ENCODE results near the gene RPAP3.

The RPAP3 gene

GRCh38 chr12:47741340-47741703 is 35.5 kb upstream of the RPAP3 start:
- DNase-seq: peak; percentile 27 to 59

DNA sequence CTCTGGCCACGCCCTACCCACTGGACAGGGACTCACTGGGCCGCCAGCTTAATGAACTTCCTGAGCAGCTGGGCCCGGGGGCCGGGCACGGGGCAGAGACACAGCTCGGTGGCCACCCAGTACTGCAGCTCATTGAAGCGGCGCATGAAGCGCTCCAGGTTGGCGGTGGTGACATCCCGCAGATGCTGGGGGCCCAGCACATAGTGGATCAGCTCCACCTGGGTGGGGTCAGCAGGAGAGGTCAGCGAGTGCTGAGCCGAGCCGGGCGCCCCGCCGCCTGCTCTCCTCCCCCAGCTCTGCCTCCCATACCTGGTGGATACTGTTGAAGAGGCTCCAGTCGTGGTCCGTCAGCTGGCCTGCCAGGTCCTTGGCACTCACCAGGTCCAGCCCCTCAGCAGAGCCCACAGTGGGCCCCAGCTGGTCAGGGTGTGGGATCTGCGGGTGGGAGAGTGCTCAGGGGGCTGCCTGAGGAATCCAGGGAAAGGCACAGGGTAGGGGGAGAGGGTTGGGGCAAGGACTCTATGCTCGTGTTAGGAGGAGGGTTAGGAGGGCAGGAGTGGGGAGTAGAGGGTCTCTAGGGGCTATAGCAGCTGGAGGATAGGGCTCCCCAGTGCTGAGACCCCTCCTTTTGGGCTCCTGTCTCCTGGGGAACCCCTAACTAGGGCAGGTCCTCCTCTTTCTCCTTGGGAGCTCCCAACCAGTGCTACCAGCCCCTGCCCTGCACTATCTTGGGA is 34.9 kb upstream of the RPAP3 start:
- no peak for DNase-seq

GRCh38 chr12:47739979-47740378 is 34.1 kb upstream of the RPAP3 start:
- no peak for DNase-seq

- DNase-seq: no peak
Measured at GRCh38 chr12:47739297-47739696, 33.5 kb upstream of the RPAP3 start.

DNA sequence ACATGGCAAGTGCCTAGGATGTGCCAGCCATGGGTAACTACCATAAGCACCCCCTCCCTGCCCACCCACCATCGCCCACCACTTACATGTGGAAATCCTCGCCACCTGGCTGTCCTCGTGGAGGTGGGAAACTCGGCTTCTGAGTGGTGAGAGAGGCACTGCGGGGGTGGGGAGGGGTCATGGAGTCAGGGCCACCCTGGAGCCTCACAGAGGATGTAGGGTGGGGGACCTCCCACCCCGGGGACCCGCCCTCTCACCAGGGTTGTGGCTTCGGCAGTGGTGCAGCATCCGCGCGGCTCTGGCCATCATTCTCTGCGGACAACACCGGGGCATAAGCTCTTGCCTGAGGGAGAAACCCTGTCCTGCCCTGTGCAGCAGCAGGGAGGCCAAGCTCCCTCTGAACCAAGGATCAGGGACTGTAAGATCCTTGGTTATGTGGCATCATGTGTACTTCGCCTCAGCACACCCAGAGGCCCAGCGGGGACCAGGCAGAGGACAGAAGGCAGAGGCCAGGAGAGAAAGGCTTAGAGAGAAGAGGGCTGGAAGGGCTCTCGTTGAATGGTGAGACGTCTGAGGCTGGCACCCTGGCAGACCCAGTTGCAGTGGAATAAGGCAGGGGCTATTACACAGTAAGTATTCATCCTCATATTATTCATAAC is 32.2 kb upstream of the RPAP3 start:
- no peak for DNase-seq

GRCh38 chr12:47736877-47737676 is 31.2 kb upstream of the RPAP3 start:
- no peak for DNase-seq

- no peak for DNase-seq
Measured at GRCh38 chr12:47736216-47736615, 30.4 kb upstream of the RPAP3 start.

GRCh38 chr12:47735649-47736048 is 29.8 kb upstream of the RPAP3 start:
- DNase-seq: no peak

- peak in 1 of 2 experiments; percentile 77 for DNase-seq
Measured at GRCh38 chr12:47734725-47735480, 29.1 kb upstream of the RPAP3 start.

DNA sequence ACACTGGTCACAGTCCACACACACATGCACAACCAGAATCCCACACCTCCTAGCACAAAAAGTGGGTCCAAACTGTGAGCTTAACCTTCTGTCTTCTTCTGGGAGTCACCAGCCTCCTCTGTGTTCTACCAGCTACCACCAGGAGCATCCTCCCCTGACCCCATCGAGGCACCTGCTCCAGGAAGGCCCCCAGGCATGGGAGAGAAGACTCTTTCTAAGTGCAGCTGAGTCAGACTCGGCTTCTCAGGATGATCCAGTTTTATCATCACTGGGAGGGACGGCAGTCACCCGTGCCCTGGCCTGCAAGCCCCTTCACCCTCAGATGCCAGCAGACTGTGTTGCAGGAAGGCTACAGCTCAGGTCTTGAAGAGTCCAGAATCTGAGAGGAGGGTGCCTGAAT is 27.3 kb upstream of the RPAP3 start:
- no peak for DNase-seq

- no peak for DNase-seq
Measured at GRCh38 chr12:47732504-47732903, 26.7 kb upstream of the RPAP3 start.

DNA sequence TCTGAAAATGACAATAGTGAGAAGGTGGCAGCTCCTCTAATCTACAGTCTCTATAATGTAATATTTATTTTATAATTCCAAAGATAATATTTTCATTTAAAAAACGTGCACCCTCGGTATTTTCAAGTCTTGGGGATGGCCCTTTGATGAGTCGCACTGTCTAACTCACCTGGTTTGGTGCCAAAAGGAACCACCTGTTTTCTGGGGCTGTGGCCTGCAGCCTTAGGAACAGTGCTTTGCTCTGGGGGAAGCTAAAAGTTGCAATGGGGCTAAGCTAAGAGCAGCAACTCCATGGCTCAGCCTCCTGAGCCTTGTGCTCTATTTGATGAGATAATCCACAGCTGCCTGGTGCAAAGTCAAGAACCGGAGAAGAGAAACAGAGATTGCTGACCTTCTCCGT is 25.9 kb upstream of the RPAP3 start:
- DNase-seq: no peak

DNA sequence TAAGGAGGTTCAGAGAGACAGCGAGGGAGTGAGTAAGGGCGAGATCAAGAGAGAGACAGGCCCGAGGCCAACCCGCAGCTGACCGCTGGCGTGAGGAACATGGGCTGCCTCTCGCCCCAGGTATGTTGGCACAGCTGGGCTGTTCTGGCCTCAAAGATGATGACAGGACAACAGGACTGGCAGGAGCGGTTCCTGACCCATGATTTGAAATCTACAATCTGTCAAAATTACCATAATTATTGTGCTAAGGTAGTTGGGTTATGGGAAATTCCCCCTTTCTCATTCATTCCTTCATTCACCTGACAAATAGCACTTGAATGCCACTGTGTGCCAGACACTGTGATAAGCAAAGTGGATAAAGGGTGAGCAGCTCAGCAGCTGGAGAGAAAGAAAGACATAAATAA is 24.5 kb upstream of the RPAP3 start:
- DNase-seq: no peak

DNA sequence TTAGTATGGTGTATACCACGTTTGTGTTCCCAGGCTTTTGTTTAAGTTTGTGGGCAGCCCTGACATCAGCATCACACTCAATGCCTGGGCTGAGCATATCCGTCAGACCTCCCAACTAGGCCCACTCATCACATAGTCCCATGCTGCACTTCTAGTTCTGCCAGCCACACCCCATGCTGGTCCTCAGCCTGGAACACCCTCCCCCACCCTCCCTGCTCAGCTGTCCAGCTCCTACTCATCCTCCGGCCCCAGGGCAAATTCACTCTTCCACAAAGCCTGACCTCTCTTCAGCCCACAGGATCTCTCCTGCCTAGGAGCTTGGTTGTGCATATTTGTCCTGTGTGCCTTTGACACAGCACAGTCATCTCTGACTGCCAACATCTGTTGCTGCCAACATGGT is 23.4 kb upstream of the RPAP3 start:
- no peak for DNase-seq

- DNase-seq: no peak
Measured at GRCh38 chr12:47725893-47726292, 20.1 kb upstream of the RPAP3 start.

DNA sequence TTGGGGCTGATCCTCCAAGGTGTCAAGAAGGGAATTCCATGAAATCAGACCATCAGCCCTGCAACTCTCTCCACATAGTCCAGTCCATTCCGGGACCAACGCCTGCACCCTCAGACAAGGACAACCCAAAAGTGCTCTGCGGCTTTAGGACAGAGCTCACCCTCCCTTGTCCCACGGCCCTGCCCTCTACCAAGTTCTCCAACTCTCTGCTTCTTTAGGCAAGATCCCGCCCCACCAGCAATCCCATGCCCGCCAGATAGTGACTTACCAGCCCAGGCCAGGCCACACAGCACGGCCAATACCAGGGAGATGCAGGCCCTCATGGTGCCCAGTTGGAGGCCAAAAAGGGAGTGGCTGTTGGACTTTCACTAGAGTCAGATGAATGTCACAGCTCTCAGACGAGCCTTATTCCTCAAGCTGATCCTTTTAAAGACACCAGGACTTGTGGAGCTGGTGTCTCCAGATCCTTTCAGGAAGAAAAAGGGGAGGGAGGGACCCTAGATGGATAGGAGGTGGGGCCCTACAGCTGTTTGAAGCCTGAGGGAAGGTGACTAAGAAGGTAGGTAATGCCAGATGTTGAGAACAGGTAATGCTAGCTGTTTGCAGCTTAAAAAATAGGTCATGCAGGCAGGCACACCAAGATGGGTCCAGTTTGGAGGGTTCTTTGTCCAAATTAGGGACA is 19.4 kb upstream of the RPAP3 start, which contains the start of gene ENDOU:
Gene ENDOU, minus strand, starts transcription at position 400 of the 682 bp plus-strand sequence. Its CDS starts 77 bp downstream, at position 323.
- DNase-seq: no peak

- no peak for DNase-seq
Measured at GRCh38 chr12:47722941-47723631, 17.3 kb upstream of the RPAP3 start.

DNA sequence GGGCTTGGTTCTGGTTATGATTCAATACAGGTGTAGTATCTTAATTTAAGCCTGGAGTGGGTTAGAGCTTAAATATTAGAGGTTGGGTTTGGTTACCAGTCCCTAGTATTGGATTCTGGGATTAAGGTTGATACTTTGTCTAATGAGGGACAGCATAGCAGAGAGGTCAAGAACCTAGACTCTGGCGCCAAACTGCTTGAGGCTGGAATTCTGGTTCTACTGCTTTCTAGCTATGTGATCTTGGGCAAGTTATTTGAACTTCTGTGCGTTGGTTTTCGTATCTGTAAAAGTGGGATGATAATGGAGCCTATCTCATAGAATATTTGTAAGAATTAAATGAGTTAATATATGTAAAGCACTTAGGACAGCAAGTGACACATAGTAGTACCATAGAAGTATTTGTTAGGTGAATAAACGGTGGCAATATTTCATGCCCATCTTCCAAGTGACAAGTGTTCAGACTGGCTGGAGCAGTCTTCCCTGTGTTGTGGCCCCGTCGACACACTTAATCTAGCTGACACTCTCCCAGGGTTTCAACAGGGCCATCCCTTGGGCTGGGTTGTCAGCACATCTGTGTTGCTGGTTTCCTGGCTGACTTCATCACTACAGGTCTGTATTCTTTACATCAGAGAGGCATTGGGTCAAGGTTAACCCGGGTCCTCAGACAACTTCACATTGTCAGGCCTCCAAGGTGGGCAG is 16.5 kb upstream of the RPAP3 start:
- DNase-seq: no peak

GRCh38 chr12:47721431-47721973 is 15.7 kb upstream of the RPAP3 start:
- DNase-seq: no peak

DNA sequence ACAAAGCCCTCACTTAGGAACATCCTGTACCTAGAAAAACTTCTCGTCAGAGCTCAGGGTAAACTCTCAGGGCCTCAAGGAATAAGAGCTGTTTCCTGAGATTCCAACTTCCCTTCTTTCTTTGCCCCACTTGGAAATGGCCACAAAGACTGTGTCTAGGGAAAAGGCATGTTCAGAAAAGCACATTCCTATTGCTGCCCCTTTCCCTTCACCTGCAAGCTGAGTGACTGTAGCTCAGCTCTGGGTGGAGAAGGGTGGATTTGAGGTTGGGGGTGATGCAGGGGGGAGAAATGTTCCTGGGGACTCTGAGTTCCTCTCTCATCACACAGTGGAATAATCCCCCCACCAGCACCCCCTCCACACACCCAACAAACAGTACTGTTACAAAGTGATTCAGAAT is 12.7 kb upstream of the RPAP3 start:
- DNase-seq: no peak

All from NCI-H524 (cell line).